ENCODE data around the gene OXCT1. TPM values are rescaled to one million over a fixed set of nuclear protein-coding genes. Genes with fewer than 3 reads are reported as not detected.

OXCT1 gene
- total and polyA plus RNA-seq, 2 donors (not counting 3 experiments of a cell fraction or from before 2014, with no cell fraction given): 12.8 to 37.4 TPM

DNA sequence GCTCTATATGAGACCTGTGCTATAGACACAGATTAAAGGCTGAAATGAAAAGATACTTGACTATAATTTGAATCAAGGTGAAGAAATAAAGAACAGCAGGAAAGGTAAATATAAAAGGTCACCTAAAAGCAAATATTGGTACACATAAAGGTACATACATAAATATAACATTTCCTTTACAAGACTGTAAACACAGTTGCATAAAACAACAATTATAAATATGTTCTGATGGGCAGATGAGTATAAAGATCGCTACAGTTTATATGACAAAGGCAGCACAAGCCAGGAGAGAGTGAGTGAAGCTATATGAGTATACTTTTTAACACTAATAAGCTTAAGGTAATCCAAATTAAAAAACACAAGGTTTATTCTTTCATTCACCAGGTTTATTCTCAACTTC lies 114.5 kb downstream of the OXCT1 start:
- TF ChIP-seq POLR2AphosphoS5 (IDR thresholded peaks at IDR 0.05; ENCODE audit: insufficient read depth, low read depth, low read length) (no peak), GATA2 (IDR thresholded peaks at IDR 0.05; ENCODE audit: insufficient read depth, insufficient read length, low read depth, low read length) (no peak), POLR2A (IDR thresholded peaks at IDR 0.05; ENCODE audit: low read depth, low read length) (no peak), EZH2 (IDR thresholded peaks at IDR 0.05; ENCODE audit: borderline replicate concordance, low read depth, low read length, severe bottlenecking) (no peak)
- Histone ChIP-seq H3K4me1 (ENCODE audit: control insufficient read depth, extremely low read depth, insufficient read depth, low read length) (no peaks in the 10 kb centered on the region), H3K4me3 (replicated peaks in 1 of 3; ENCODE audit: insufficient read depth in 1 of 3, low read depth in 1 of 3, low read length in 3 of 3) (no peak overlapping the region), H3K27me3 (ENCODE audit: control insufficient read depth in 2 of 2, insufficient read depth in 2 of 2, low read length in 2 of 2) (no peaks in the 10 kb centered on the region), H3K9me3 (replicated peaks; ENCODE audit: control insufficient read depth, insufficient read depth, low read length) (no peaks in the 10 kb centered on the region), H3K27ac (ENCODE audit: insufficient read depth, low read depth, low read length) (no peak overlapping the region), H3K9me1 (replicated peaks; ENCODE audit: control insufficient read depth, extremely low read depth, insufficient read depth, low read length) (no peaks in the 10 kb centered on the region), H2AFZ (ENCODE audit: low read depth, low read length) (no peak overlapping the region), H3K9ac (replicated peaks; ENCODE audit: extremely low read depth, insufficient read depth, low read length) (no peak overlapping the region), H3K79me2 (ENCODE audit: control insufficient read depth, insufficient read depth, low read length) (no peaks in the 10 kb centered on the region), H3K4me2 (ENCODE audit: insufficient read depth, low read length) (no peak overlapping the region), H4K20me1 (replicated peaks; ENCODE audit: control insufficient read depth, extremely low read depth, insufficient read depth, low read length) (no peaks in the 10 kb centered on the region), H3K36me3 (ENCODE audit: control insufficient read depth in 2 of 2, extremely low read depth in 1 of 2, insufficient read depth in 2 of 2, low read length in 2 of 2) (peaks cover 0 to 2% of the 10 kb centered on the region in 2 experiments)
- ChIA-PET POLR2A (no interaction called here), CTCF (interaction anchor here (0.8 to 1.5 kb wide), 4 partner anchors 20 to 88 kb away, joined by 3 to 6 read pairs (median 4); no protein-coding TSS in a partner anchor)
- FAIRE-seq (no peak), DNase-seq (ENCODE audit: low read depth, low spot score) (no peak)
- intact Hi-C loops (cut with micrococcal nuclease): no loop called here
- BruUV-seq (replicated peaks): no TSS peak
- dilution Hi-C loops (cut with MboI; ENCODE audit: extremely low pct_ligation_motif_present, low sequenced_read_pairs): no loop called here

DNA sequence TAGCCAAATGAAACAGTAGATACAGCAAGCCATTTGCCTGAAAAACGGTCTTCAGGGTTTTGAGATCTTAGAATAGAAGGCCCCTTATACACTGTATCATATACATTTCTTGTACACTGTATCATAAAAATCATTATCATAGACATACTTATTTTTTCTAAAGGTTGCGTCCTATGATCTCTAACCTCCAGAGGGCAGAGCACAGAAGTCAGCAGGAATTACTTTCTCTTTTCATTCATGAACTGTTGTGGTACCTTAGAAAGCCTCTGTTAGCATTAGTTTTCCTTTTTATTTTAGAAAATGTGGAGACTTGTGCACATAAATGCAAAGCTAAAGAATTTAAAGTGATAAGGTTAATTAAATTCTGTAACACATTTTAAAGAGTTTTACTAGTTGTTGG lies 115.4 kb downstream of the OXCT1 start:
- Histone ChIP-seq H3K27me3 (ENCODE audit: control insufficient read depth in 2 of 2, insufficient read depth in 2 of 2, low read length in 2 of 2) (no peaks in the 10 kb centered on the region), H3K79me2 (ENCODE audit: control insufficient read depth, insufficient read depth, low read length) (no peaks in the 10 kb centered on the region), H3K4me2 (ENCODE audit: insufficient read depth, low read length) (no peak overlapping the region), H3K36me3 (ENCODE audit: control insufficient read depth in 2 of 2, extremely low read depth in 1 of 2, insufficient read depth in 2 of 2, low read length in 2 of 2) (peaks cover 0 to 2% of the 10 kb centered on the region in 2 experiments), H3K4me1 (ENCODE audit: control insufficient read depth, extremely low read depth, insufficient read depth, low read length) (no peaks in the 10 kb centered on the region), H3K9me3 (replicated peaks; ENCODE audit: control insufficient read depth, insufficient read depth, low read length) (no peaks in the 10 kb centered on the region), H3K9ac (replicated peaks; ENCODE audit: extremely low read depth, insufficient read depth, low read length) (no peak overlapping the region), H4K20me1 (replicated peaks; ENCODE audit: control insufficient read depth, extremely low read depth, insufficient read depth, low read length) (no peaks in the 10 kb centered on the region), H3K27ac (ENCODE audit: insufficient read depth, low read depth, low read length) (no peak overlapping the region), H3K4me3 (replicated peaks in 1 of 3; ENCODE audit: insufficient read depth in 1 of 3, low read depth in 1 of 3, low read length in 3 of 3) (no peak overlapping the region), H2AFZ (ENCODE audit: low read depth, low read length) (no peak overlapping the region), H3K9me1 (replicated peaks; ENCODE audit: control insufficient read depth, extremely low read depth, insufficient read depth, low read length) (no peaks in the 10 kb centered on the region)
- dilution Hi-C loops (cut with MboI; ENCODE audit: extremely low pct_ligation_motif_present, low sequenced_read_pairs) (no loop called here), intact Hi-C loops (cut with micrococcal nuclease) (no loop called here)
- no peak for TF ChIP-seq POLR2AphosphoS5 (IDR thresholded peaks at IDR 0.05; ENCODE audit: insufficient read depth, low read depth, low read length)
- TF ChIP-seq POLR2A (IDR thresholded peaks at IDR 0.05; ENCODE audit: low read depth, low read length): no peak
- TF ChIP-seq, protein P1, sequence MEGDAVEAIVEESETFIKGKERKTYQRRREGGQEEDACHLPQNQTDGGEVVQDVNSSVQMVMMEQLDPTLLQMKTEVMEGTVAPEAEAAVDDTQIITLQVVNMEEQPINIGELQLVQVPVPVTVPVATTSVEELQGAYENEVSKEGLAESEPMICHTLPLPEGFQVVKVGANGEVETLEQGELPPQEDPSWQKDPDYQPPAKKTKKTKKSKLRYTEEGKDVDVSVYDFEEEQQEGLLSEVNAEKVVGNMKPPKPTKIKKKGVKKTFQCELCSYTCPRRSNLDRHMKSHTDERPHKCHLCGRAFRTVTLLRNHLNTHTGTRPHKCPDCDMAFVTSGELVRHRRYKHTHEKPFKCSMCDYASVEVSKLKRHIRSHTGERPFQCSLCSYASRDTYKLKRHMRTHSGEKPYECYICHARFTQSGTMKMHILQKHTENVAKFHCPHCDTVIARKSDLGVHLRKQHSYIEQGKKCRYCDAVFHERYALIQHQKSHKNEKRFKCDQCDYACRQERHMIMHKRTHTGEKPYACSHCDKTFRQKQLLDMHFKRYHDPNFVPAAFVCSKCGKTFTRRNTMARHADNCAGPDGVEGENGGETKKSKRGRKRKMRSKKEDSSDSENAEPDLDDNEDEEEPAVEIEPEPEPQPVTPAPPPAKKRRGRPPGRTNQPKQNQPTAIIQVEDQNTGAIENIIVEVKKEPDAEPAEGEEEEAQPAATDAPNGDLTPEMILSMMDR (IDR thresholded peaks at IDR 0.05; ENCODE audit: extremely low read depth in 1 of 2, insufficient read depth in 1 of 2, low read depth in 1 of 2, low read length in 2 of 2): no peak
- no peak for TF ChIP-seq FOS (IDR thresholded peaks at IDR 0.05; ENCODE audit: borderline replicate concordance, insufficient read depth, low read length)
- no peak for TF ChIP-seq MYC (IDR thresholded peaks at IDR 0.05; ENCODE audit: low read depth, low read length)
- TF ChIP-seq, protein P2, sequence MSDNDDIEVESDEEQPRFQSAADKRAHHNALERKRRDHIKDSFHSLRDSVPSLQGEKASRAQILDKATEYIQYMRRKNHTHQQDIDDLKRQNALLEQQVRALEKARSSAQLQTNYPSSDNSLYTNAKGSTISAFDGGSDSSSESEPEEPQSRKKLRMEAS (IDR thresholded peaks at IDR 0.05; ENCODE audit: insufficient read depth, insufficient read length): no peak
- TF ChIP-seq JUN (IDR thresholded peaks at IDR 0.05; ENCODE audit: borderline replicate concordance, insufficient read depth, insufficient read length, low read depth): no peak
- no peak for TF ChIP-seq GATA2 (IDR thresholded peaks at IDR 0.05; ENCODE audit: insufficient read depth, insufficient read length, low read depth, low read length)
- TF ChIP-seq EZH2 (IDR thresholded peaks at IDR 0.05; ENCODE audit: borderline replicate concordance, low read depth, low read length, severe bottlenecking): no peak
- BruUV-seq (replicated peaks): no TSS peak
- FAIRE-seq (no peak), DNase-seq (ENCODE audit: low read depth, low spot score) (no peak)
- ChIA-PET CTCF (interaction anchor here (0.8 to 1.5 kb wide), 3 partner anchors 30 to 89 kb away, joined by 3 to 6 read pairs (median 5); no protein-coding TSS in a partner anchor), POLR2A (no interaction called here)
